ENCODE results near the gene TMEM141.

Gene TMEM141

DNA sequence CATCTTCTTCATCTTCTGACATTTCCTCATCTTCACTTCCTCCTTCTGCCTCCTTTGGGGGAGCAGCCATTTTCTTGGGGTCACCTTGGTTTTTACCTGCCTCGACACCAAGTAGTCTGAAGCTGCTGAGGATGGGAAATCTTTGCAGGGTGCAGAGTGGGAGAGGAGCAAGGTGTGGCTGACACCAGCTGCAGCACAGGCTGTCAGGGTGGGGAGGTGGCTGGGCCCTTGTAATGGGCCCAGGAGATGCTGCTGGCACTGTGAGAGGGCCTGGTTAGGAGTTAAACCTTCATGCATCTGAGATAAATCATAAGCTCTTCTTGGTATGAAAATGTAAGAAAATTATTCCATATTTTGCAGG, 24.3 kb downstream of the TMEM141 start:
- Histone ChIP-seq H3K4me3 (ENCODE audit: low read depth, low read length, poor library complexity, severe bottlenecking) (no peak overlapping the region), H3K9ac (ENCODE audit: low read length) (no peak overlapping the region), H2AFZ (ENCODE audit: low read length) (no peak overlapping the region), H3K36me3 (ENCODE audit: insufficient read depth, low read length) (peaks cover 46% of the 10 kb centered on the region), H3K79me2 (ENCODE audit: insufficient read depth, low read length) (peaks cover 28% of the 10 kb centered on the region; the same call in 1 of the 2 replicates), H3K9me2 (ENCODE audit: low read depth, low read length) (no peaks in the 10 kb centered on the region), H3K4me2 (ENCODE audit: low read length) (no peak overlapping the region), H3K4me1 (ENCODE audit: insufficient read depth, low read length, severe bottlenecking) (peaks cover under 1% of the 10 kb centered on the region), H3K9me3 (ENCODE audit: low read length) (no peaks in the 10 kb centered on the region), H4K20me1 (ENCODE audit: insufficient read depth, low read length) (no peaks in the 10 kb centered on the region), H3K27ac (ENCODE audit: low read depth, low read length, poor library complexity, severe bottlenecking) (no peak overlapping the region), H3K27me3 (ENCODE audit: insufficient read depth, low read length) (no peaks in the 10 kb centered on the region), H3F3A (ENCODE audit: insufficient read depth, low read length) (no peaks in the 10 kb centered on the region)
- no peak for TF ChIP-seq EZH2 (IDR thresholded peaks at IDR 0.05; ENCODE audit: borderline replicate concordance, low read length)
- TF ChIP-seq, protein P1, sequence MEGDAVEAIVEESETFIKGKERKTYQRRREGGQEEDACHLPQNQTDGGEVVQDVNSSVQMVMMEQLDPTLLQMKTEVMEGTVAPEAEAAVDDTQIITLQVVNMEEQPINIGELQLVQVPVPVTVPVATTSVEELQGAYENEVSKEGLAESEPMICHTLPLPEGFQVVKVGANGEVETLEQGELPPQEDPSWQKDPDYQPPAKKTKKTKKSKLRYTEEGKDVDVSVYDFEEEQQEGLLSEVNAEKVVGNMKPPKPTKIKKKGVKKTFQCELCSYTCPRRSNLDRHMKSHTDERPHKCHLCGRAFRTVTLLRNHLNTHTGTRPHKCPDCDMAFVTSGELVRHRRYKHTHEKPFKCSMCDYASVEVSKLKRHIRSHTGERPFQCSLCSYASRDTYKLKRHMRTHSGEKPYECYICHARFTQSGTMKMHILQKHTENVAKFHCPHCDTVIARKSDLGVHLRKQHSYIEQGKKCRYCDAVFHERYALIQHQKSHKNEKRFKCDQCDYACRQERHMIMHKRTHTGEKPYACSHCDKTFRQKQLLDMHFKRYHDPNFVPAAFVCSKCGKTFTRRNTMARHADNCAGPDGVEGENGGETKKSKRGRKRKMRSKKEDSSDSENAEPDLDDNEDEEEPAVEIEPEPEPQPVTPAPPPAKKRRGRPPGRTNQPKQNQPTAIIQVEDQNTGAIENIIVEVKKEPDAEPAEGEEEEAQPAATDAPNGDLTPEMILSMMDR (IDR thresholded peaks at IDR 0.05; ENCODE audit: low read length), result no peak

DNA sequence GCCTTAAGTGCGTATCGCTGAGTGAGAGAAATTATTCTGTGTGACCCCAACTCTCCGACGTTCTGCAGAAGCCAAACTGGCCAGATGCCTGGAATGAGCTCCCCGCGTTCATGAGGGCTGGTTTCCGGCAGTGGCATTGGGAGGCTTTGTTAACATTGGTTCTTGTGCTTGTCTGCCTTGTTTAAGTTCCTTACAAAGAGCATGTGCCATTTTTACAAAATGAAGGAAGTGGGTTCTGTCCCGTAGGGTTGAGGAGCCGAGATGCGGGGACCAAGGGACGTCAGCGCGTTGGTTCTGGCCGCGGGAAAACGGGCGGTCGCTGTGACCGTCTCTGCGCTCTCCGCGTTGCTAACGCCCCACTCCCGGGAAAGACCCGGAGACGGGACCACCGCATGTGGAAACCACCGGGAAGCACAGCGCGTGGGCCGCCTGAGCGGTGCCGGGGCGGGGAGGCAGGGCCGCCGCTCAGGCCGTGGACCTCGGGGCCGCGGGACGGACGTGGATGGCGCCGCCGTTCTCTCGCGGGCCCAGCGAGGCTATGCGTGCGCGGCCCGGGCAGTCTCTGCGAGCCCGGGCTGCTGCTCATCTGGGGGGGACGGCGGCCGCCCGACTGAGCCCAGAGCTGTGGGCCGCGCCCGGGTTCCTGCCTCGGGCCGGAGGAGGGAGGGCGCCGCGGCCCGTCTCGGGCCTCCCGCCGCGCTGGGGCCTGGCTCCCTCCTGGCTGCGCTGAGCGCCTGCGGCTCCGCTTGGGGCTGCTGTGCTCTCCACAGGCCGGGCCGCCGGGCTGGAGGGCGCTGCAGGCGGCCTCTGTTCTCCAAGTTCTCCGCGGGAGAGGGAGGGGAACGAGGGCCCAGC, 30.1 kb downstream of the TMEM141 start:
- H3K27ac ChIP-seq (ENCODE audit: low read depth, low read length, poor library complexity, severe bottlenecking), result no peak overlapping the region
- no peaks in the 10 kb centered on the region for H3F3A ChIP-seq (ENCODE audit: insufficient read depth, low read length)
- H3K79me2 ChIP-seq (ENCODE audit: insufficient read depth, low read length), result peaks cover 11% of the 10 kb centered on the region; the same call in 1 of the 2 replicates
- H3K27me3 ChIP-seq (ENCODE audit: insufficient read depth, low read length), result no peaks in the 10 kb centered on the region
- no peak overlapping the region for H3K9ac ChIP-seq (ENCODE audit: low read length)
- no peak overlapping the region for H2AFZ ChIP-seq (ENCODE audit: low read length)
- no peaks in the 10 kb centered on the region for H3K9me3 ChIP-seq (ENCODE audit: low read length)
- H3K36me3 ChIP-seq (ENCODE audit: insufficient read depth, low read length), result peaks cover 44% of the 10 kb centered on the region
- H4K20me1 ChIP-seq (ENCODE audit: insufficient read depth, low read length), result no peaks in the 10 kb centered on the region
- no peaks in the 10 kb centered on the region for H3K9me2 ChIP-seq (ENCODE audit: low read depth, low read length)
- no peaks in the 10 kb centered on the region for H3K4me1 ChIP-seq (ENCODE audit: insufficient read depth, low read length, severe bottlenecking)
- no peak for TF ChIP-seq EZH2 (IDR thresholded peaks at IDR 0.05; ENCODE audit: borderline replicate concordance, low read length)
- TF ChIP-seq, protein P1 (IDR thresholded peaks at IDR 0.05; ENCODE audit: low read length), result no peak
- no peak overlapping the region for H3K4me2 ChIP-seq (ENCODE audit: low read length)
- H3K4me3 ChIP-seq (ENCODE audit: low read depth, low read length, poor library complexity, severe bottlenecking), result no peak overlapping the region

DNA sequence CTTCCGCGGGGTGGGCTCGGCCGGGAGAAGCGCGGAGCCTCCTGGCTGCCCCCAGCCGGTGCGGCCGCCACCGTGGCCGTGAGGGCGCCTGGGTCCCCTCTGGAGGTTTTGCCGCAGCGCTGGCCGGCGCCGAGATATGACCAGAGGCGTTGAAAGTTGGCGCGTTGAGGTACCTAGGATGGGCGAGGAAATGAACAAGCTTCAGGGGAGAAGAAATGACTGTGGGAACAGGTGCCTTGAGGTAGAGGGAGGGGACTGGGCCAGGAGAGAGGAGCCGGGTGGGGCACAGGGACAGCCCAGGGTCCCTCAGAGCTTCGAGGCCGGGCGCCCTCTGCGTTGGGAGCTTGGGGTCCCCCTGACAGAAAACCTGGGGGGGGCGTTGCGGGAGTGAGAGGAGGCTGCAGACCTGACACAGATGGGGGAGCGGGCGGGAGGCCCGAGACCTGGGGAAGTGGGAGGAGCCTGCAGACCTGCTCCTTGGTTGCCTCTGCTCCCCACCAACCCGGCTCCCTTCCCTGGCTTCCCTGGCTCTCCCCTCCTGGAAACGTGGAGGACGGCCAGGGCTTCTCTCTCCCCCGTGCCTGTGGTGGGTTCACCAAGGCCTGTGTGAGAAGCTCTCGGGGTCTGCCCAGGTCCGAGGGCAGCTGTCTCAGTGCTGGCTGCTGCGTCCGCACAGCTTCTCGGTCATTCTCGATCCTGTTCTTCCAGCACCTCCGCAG, 30.8 kb downstream of the TMEM141 start:
- no peaks in the 10 kb centered on the region for H3K4me1 ChIP-seq (ENCODE audit: insufficient read depth, low read length, severe bottlenecking)
- H4K20me1 ChIP-seq (ENCODE audit: insufficient read depth, low read length), result no peaks in the 10 kb centered on the region
- H3F3A ChIP-seq (ENCODE audit: insufficient read depth, low read length), result no peaks in the 10 kb centered on the region
- peaks cover 11% of the 10 kb centered on the region; the same call in 1 of the 2 replicates for H3K79me2 ChIP-seq (ENCODE audit: insufficient read depth, low read length)
- H3K4me2 ChIP-seq (ENCODE audit: low read length), result no peak overlapping the region
- TF ChIP-seq EZH2 (IDR thresholded peaks at IDR 0.05; ENCODE audit: borderline replicate concordance, low read length), result no peak
- TF ChIP-seq, protein P1 (IDR thresholded peaks at IDR 0.05; ENCODE audit: low read length), result no peak
- no peaks in the 10 kb centered on the region for H3K27me3 ChIP-seq (ENCODE audit: insufficient read depth, low read length)
- H2AFZ ChIP-seq (ENCODE audit: low read length), result no peak overlapping the region
- no peak overlapping the region for H3K9ac ChIP-seq (ENCODE audit: low read length)
- H3K4me3 ChIP-seq (ENCODE audit: low read depth, low read length, poor library complexity, severe bottlenecking), result no peak overlapping the region
- H3K27ac ChIP-seq (ENCODE audit: low read depth, low read length, poor library complexity, severe bottlenecking), result no peak overlapping the region
- H3K36me3 ChIP-seq (ENCODE audit: insufficient read depth, low read length), result peaks cover 46% of the 10 kb centered on the region
- H3K9me2 ChIP-seq (ENCODE audit: low read depth, low read length), result no peaks in the 10 kb centered on the region
- H3K9me3 ChIP-seq (ENCODE audit: low read length), result no peaks in the 10 kb centered on the region

Measured in OCI-LY1 (cell line).